Neural crest cell (in vitro differentiated cells): Measurements from ENCODE around the gene HEXD. TPM values are rescaled to one million over a fixed set of nuclear protein-coding genes. Genes with fewer than 3 reads are reported as not detected.

Source experiments
- DNase-seq: peaks from one replicate; pipeline ENCODE4 v3.0.0; 2021; ENCODE audit warnings: low read depth, mixed read lengths, low spot score
- H3K27ac Mint-ChIP-seq: one replicate; pipeline ENCODE4 v1.8.0; 2021; ENCODE audit warnings: mild to moderate bottlenecking, mixed read lengths; ENCODE audit not compliant: unreplicated experiment
- H3K27me3 Mint-ChIP-seq: 2 replicates; pipeline ENCODE4 v1.8.0; 2021; ENCODE audit warnings: low read depth, mild to moderate bottlenecking, mixed read lengths
- H3K36me3 Mint-ChIP-seq: 2 replicates; pipeline ENCODE4 v1.8.0; 2021; ENCODE audit warnings: low read depth, mild to moderate bottlenecking, mixed read lengths
- H3K4me1 Mint-ChIP-seq: 2 replicates; pipeline ENCODE4 v1.8.0; 2021; ENCODE audit warnings: mixed read lengths
- H3K4me3 Mint-ChIP-seq: one replicate; pipeline ENCODE4 v1.8.0; 2021; ENCODE audit warnings: mild to moderate bottlenecking, mixed read lengths
- H3K9me3 Mint-ChIP-seq: 2 replicates; pipeline ENCODE4 v1.8.0; 2021; ENCODE audit warnings: mixed read lengths
- CTCF ChIP-seq: fragments of 200-600 bp; sonication (generic); conservative IDR thresholded peaks from 2 replicates; pipeline ENCODE4 v1.5.0; 2021; ENCODE audit warnings: antibody characterized with exemption, mild to moderate bottlenecking
- total RNA-seq: library from RNA; stranded (reverse); gene quantifications from 2 replicates; pipeline ENCODE4 v1.2.1, GENCODE V29; 2021

HEXD gene
- total RNA-seq, 1 donor from 2014 or later = 48.5 TPM

GRCh38 chr17:82487910-82488309 lies 69.8 kb downstream of the HEXD start:
- peaks cover 8% of the 10 kb centered on the region for H3K36me3 Mint-ChIP-seq
- H3K4me1 Mint-ChIP-seq = no peaks in the 10 kb centered on the region
- no peaks in the 10 kb centered on the region for H3K9me3 Mint-ChIP-seq
- no peak for DNase-seq
- no peak for TF ChIP-seq CTCF
- H3K4me3 Mint-ChIP-seq = no peak overlapping the region
- H3K27ac Mint-ChIP-seq = no peak overlapping the region
- no peaks in the 10 kb centered on the region for H3K27me3 Mint-ChIP-seq

GRCh38 chr17:82489117-82489516 lies 71.0 kb downstream of the HEXD start:
- TF ChIP-seq CTCF = no peak
- Mint-ChIP-seq H3K9me3 (no peaks in the 10 kb centered on the region), H3K36me3 (peaks cover 8% of the 10 kb centered on the region), H3K27me3 (peaks cover 1% of the 10 kb centered on the region), H3K27ac (no peak overlapping the region), H3K4me3 (no peak overlapping the region), H3K4me1 (peaks cover 4% of the 10 kb centered on the region)
- DNase-seq = no peak

GRCh38 chr17:82489851-82490511 lies 71.8 kb downstream of the HEXD start:
- Mint-ChIP-seq H3K27ac (no peak overlapping the region), H3K27me3 (peaks cover 9% of the 10 kb centered on the region), H3K36me3 (peaks cover 8% of the 10 kb centered on the region), H3K4me1 (peaks cover 12% of the 10 kb centered on the region), H3K9me3 (no peaks in the 10 kb centered on the region), H3K4me3 (no peak overlapping the region)
- no peak for TF ChIP-seq CTCF
- no peak for DNase-seq

- Mint-ChIP-seq H3K9me3 (no peaks in the 10 kb centered on the region), H3K4me1 (peaks cover 12% of the 10 kb centered on the region), H3K27me3 (peaks cover 9% of the 10 kb centered on the region), H3K27ac (no peak overlapping the region), H3K4me3 (no peak overlapping the region), H3K36me3 (peaks cover 7% of the 10 kb centered on the region)
- no peak for TF ChIP-seq CTCF
- DNase-seq = no peak
Measured at GRCh38 chr17:82490512-82491195, 72.5 kb downstream of the HEXD start.

- no peak for TF ChIP-seq CTCF
- Mint-ChIP-seq H3K27ac (no peak overlapping the region), H3K36me3 (peaks cover 6% of the 10 kb centered on the region)
Measured at GRCh38 chr17:82491196-82491530, 73.0 kb downstream of the HEXD start.

More at GRCh38 chr17:82491196-82491530, 73.0 kb downstream of the HEXD start:
- peaks cover 9% of the 10 kb centered on the region for H3K27me3 Mint-ChIP-seq
- peaks cover 12% of the 10 kb centered on the region for H3K4me1 Mint-ChIP-seq
- H3K9me3 Mint-ChIP-seq = no peaks in the 10 kb centered on the region
- DNase-seq = no peak
- no peak overlapping the region for H3K4me3 Mint-ChIP-seq
